Caco-2 (cell line): ENCODE data around the gene MRPS23. TPM values are rescaled to one million over a fixed set of nuclear protein-coding genes. Genes with fewer than 3 reads are reported as not detected.

Source experiments
- BruUV-seq: library from RNA; stranded (reverse); fragments of 400-500 nt; replicated peaks from 2 replicates; lab custom pipeline; 2021; lab: Mats Ljungman, UMichigan
- CTCF ChIA-PET: fragments of 300-600 bp; sonication (Branson Sonifier 250); formaldehyde crosslinking; loops from one replicate; lab custom pipeline; 2022; ENCODE audit warnings: antibody characterized with exemption; lab: Charles Lee
- POLR2A ChIA-PET: fragments of 300-600 bp; sonication (Branson Sonifier 250); formaldehyde crosslinking; loops from one replicate; lab custom pipeline; 2022; ENCODE audit warnings: antibody characterized with exemption; lab: Charles Lee
- DNase-seq, 2 experiments: peaks; one replicate each; pipeline versions ENCODE4 v3.0.0 to v3.0.0-alpha.2; 2020 to 2022
- H3K27me3 ChIP-seq: replicated peaks from 2 replicates; pipeline ENCODE4 v1.6.0; 2011; ENCODE audit warnings: low read length; ENCODE audit not compliant: control insufficient read depth, insufficient read depth
- H3K36me3 ChIP-seq: 2 replicates; pipeline ENCODE4 v1.5.1; 2011; ENCODE audit warnings: low read length; ENCODE audit not compliant: control insufficient read depth, insufficient read depth
- H3K4me1 ChIP-seq: fragments of 250-450 bp; sonication (Bioruptor Pico); 2 replicates; pipeline ENCODE4 v1.5.1; 2020; ENCODE audit warnings: mild to moderate bottlenecking
- H3K4me3 ChIP-seq: 2 replicates; pipeline ENCODE4 v1.5.1; 2011; ENCODE audit warnings: low read depth, mild to moderate bottlenecking, control low read depth, low read length
- H3K9me3 ChIP-seq: fragments of 250-450 bp; sonication (Bioruptor Pico); 2 replicates; pipeline ENCODE4 v1.5.1; 2020; ENCODE audit warnings: mild to moderate bottlenecking, moderate library complexity
- H3K27ac Mint-ChIP-seq: one replicate; pipeline ENCODE4 v1.8.0; 2022; ENCODE audit warnings: mixed read lengths; ENCODE audit not compliant: unreplicated experiment
- H3K27me3 Mint-ChIP-seq: one replicate; pipeline ENCODE4 v1.8.0; 2022; ENCODE audit warnings: mixed read lengths; ENCODE audit not compliant: insufficient read depth, unreplicated experiment
- H3K36me3 Mint-ChIP-seq: one replicate; pipeline ENCODE4 v1.8.0; 2022; ENCODE audit warnings: mild to moderate bottlenecking, mixed read lengths; ENCODE audit not compliant: insufficient read depth, unreplicated experiment
- H3K4me1 Mint-ChIP-seq: one replicate; pipeline ENCODE4 v1.8.0; 2022; ENCODE audit warnings: low read depth, mixed read lengths; ENCODE audit not compliant: unreplicated experiment
- H3K4me3 Mint-ChIP-seq: one replicate; pipeline ENCODE4 v1.8.0; 2022; ENCODE audit warnings: mild to moderate bottlenecking, moderate library complexity, mixed read lengths; ENCODE audit not compliant: unreplicated experiment
- H3K9me3 Mint-ChIP-seq: one replicate; pipeline ENCODE4 v1.8.0; 2022; ENCODE audit warnings: mixed read lengths; ENCODE audit not compliant: unreplicated experiment
- intact Hi-C: fragments of 100-400 bp; cut with micrococcal nuclease; formaldehyde crosslinking; loops from one replicate; pipeline ENCODE4 v1.10.0; 2022; ENCODE audit not compliant: unreplicated experiment
- total RNA-seq: library from RNA; stranded (reverse); gene quantifications from 2 replicates; pipeline ENCODE4 v1.2.3, GENCODE V29; 2022
- TF ChIP-seq, protein P1 (sequence below), 2 experiments: fragments of 200-600 bp in 1 of 2; IDR thresholded peaks; 1 replicate in 1 of 2; 2 replicates in 1 of 2; pipeline versions ENCODE4 v1.5.1 to v1.8.0; 2011 to 2022; ENCODE audit warnings: antibody characterized with exemption in 1 of 2, control low read depth in 1 of 2, inconsistent platforms in 1 of 2, low read depth in 1 of 2, low read length in 1 of 2, mild to moderate bottlenecking in 1 of 2, moderate library complexity in 1 of 2; ENCODE audit not compliant: insufficient read depth in 1 of 2, severe bottlenecking in 1 of 2, unreplicated experiment in 1 of 2

MRPS23 gene
- total RNA-seq, 1 experiment from 2014 or later = 72.9 TPM

- ChIA-PET POLR2A (no interaction called here), CTCF (no interaction called here)
- Histone ChIP-seq H3K36me3 (no peaks in the 10 kb centered on the region), H3K4me3 (no peak overlapping the region), H3K4me1 (no peaks in the 10 kb centered on the region), H3K27me3 (no peaks in the 10 kb centered on the region), H3K9me3 (peaks cover 5% of the 10 kb centered on the region; the same call in 1 of the 2 replicates)
- H3K27ac Mint-ChIP-seq = no peak overlapping the region
- TF ChIP-seq, protein P1, sequence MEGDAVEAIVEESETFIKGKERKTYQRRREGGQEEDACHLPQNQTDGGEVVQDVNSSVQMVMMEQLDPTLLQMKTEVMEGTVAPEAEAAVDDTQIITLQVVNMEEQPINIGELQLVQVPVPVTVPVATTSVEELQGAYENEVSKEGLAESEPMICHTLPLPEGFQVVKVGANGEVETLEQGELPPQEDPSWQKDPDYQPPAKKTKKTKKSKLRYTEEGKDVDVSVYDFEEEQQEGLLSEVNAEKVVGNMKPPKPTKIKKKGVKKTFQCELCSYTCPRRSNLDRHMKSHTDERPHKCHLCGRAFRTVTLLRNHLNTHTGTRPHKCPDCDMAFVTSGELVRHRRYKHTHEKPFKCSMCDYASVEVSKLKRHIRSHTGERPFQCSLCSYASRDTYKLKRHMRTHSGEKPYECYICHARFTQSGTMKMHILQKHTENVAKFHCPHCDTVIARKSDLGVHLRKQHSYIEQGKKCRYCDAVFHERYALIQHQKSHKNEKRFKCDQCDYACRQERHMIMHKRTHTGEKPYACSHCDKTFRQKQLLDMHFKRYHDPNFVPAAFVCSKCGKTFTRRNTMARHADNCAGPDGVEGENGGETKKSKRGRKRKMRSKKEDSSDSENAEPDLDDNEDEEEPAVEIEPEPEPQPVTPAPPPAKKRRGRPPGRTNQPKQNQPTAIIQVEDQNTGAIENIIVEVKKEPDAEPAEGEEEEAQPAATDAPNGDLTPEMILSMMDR (IDR thresholded peaks at IDR 0.05; ENCODE audit: insufficient read depth in 1 of 2, low read depth in 1 of 2, low read length in 1 of 2, severe bottlenecking in 1 of 2, unreplicated experiment in 1 of 2) = no peak
- intact Hi-C loops = no loop called here
- H3K4me1 Mint-ChIP-seq = no peaks in the 10 kb centered on the region
- no peak for DNase-seq
- no peak overlapping the region for H3K4me3 Mint-ChIP-seq
- BruUV-seq = no TSS peak
- no peaks in the 10 kb centered on the region for H3K36me3 Mint-ChIP-seq
- peaks cover 39% of the 10 kb centered on the region for H3K27me3 Mint-ChIP-seq
- H3K9me3 Mint-ChIP-seq = no peaks in the 10 kb centered on the region
Measured at GRCh38 chr17:57788725-57789124, 61.1 kb downstream of the MRPS23 start.

GRCh38 chr17:57785022-57785421, 64.8 kb downstream of the MRPS23 start:
- CTCF ChIA-PET = no interaction called here
- Histone ChIP-seq H3K27me3 (peaks cover 2% of the 10 kb centered on the region; the same call in 1 of the 2 replicates), H3K4me1 (no peaks in the 10 kb centered on the region), H3K36me3 (no peaks in the 10 kb centered on the region), H3K9me3 (no peaks in the 10 kb centered on the region), H3K4me3 (no peak overlapping the region)
- H3K27me3 Mint-ChIP-seq = peaks cover 23% of the 10 kb centered on the region
- no peak overlapping the region for H3K4me3 Mint-ChIP-seq
- intact Hi-C loops = no loop called here
- H3K9me3 Mint-ChIP-seq = no peaks in the 10 kb centered on the region
- POLR2A ChIA-PET = no interaction called here
- TF ChIP-seq, protein P1 (IDR thresholded peaks at IDR 0.05; ENCODE audit: insufficient read depth in 1 of 2, low read depth in 1 of 2, low read length in 1 of 2, severe bottlenecking in 1 of 2, unreplicated experiment in 1 of 2) = no peak
- DNase-seq = no peak
- H3K27ac Mint-ChIP-seq = no peak overlapping the region
- no peaks in the 10 kb centered on the region for H3K36me3 Mint-ChIP-seq
- BruUV-seq = no TSS peak
- no peaks in the 10 kb centered on the region for H3K4me1 Mint-ChIP-seq

Other genes with a start within 250 kb of the MRPS23 start
- gene CCDC182, start 104.7 kb downstream of the MRPS23 start, total RNA-seq = not detected in 2 replicates
- 27.5 TPM in 2 replicates for gene CUEDC1, start 105.4 kb upstream of the MRPS23 start, total RNA-seq
- gene VEZF1, start 138.2 kb upstream of the MRPS23 start, total RNA-seq = 52.1 and 54.9 TPM in 2 replicates
- gene SRSF1, start 157.2 kb upstream of the MRPS23 start, total RNA-seq = 308 and 325 TPM in 2 replicates
- gene DYNLL2, start 233.4 kb upstream of the MRPS23 start, total RNA-seq = 67.8 and 80.6 TPM in 2 replicates